Esophagus muscularis mucosa (tissue), 4 donors: ENCODE data around the gene SLC35G1. TPM values are rescaled to one million over a fixed set of nuclear protein-coding genes. Genes with fewer than 3 reads are reported as not detected.

Experiments
- DNase-seq: peaks from one replicate; pipeline ENCODE4 v3.0.0-alpha.2; 2017; ENCODE audit errors: extremely low spot score
- H3K27ac ChIP-seq, 4 donors: fragments of 200-600 bp; sonication (generic); replicated peaks in 1 of 4; 1 replicate in 3 of 4; 2 replicates in 1 of 4; pipeline ENCODE4 v1.5.1; 2016 to 2019; ENCODE audit warnings: mild to moderate bottlenecking in 1 of 4
- H3K27me3 ChIP-seq, 4 donors: fragments of 200-600 bp; sonication (generic); one replicate each; pipeline versions ENCODE4 v1.5.1 to v1.6.0; 2016 to 2019
- H3K36me3 ChIP-seq, 4 donors: fragments of 200-600 bp; sonication (generic); one replicate each; pipeline ENCODE4 v1.5.1; 2016 to 2019
- H3K4me1 ChIP-seq, 4 donors: fragments of 200-600 bp; sonication (generic); one replicate each; pipeline ENCODE4 v1.5.1; 2016 to 2019
- H3K4me3 ChIP-seq, 4 donors: fragments of 200-600 bp; sonication (generic); 1 replicate in 2 of 4; 2 replicates in 2 of 4; pipeline ENCODE4 v1.5.1; 2016 to 2019; ENCODE audit warnings: mild to moderate bottlenecking in 4 of 4, moderate library complexity in 1 of 4
- H3K9me3 ChIP-seq, 4 donors: fragments of 200-600 bp; sonication (generic); 1 replicate in 3 of 4; 2 replicates in 1 of 4; pipeline ENCODE4 v1.5.1; 2016 to 2019
- EP300 ChIP-seq: sonication (generic); formaldehyde crosslinking; IDR thresholded peaks from one replicate; pipeline ENCODE4 v1.6.1; 2017; ENCODE audit warnings: antibody characterized with exemption
- POLR2A ChIP-seq: fragments of 450-650 bp; IDR thresholded peaks from one replicate; pipeline ENCODE4 v1.6.1; 2017; ENCODE audit warnings: antibody characterized with exemption, moderate library complexity, mild to moderate bottlenecking, low read depth
- POLR2AphosphoS5 ChIP-seq, 2 donors: sonication (generic); formaldehyde crosslinking; IDR thresholded peaks; one replicate each; pipeline ENCODE4 v1.6.1; 2017; ENCODE audit warnings: antibody characterized with exemption in 2 of 2
- WGBS: methylation state at CpG from one replicate; pipeline ENCODE4 v1.1.5; 2018; 5-methylcytosine and 5-hydroxymethylcytosine counted together
- intact Hi-C: fragments of 100-400 bp; cut with DNase I; formaldehyde crosslinking; loops from one replicate; pipeline ENCODE4 v1.15.1; 2023
- total RNA-seq, 4 donors: library from RNA; depleted of rRNA; stranded (reverse); fragments of >200 nt; gene quantifications; one replicate each; pipeline versions ENCODE4 v1.1.0 to v1.2.1, GENCODE V29; 2016
- TF ChIP-seq, protein P1 (sequence below), 3 experiments: fragments of 200-600 bp in 2 of 3; fragments of 450-650 bp in 1 of 3; sonication (generic) in 2 of 3; IDR thresholded peaks; one replicate each; pipeline ENCODE4 v1.5.1; 2017 to 2019; ENCODE audit warnings: antibody characterized with exemption in 3 of 3, mild to moderate bottlenecking in 2 of 3, moderate library complexity in 1 of 3

SLC35G1 gene
- total RNA-seq, 4 donors from 2014 or later, result 4.0 to 5.0 (median 4.4) TPM

DNA sequence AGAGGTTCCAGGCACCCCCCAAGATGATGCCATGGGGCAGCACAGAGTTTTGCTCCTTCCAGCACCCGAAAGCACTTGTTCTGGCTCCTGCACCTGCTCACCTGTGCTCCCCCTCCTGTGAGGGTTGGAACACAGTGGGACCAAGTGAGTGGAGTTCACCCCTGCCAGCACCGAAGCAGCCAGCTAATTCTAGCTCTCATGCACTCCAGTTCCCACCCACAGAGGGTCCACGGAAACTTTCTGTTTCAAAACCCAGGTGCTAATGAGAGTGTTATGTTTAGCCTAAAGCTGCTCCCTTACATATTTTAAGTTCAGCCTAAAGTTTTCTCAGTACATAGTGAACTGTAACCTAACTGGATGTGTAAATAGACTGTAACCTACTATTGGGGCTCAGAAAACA is 42.6 kb upstream of the SLC35G1 start:
- DNase-seq, result no peak
- 92% methylated on average over 3 of the region's 3 CpGs for WGBS
- Histone ChIP-seq H3K27me3 (no peaks in the 10 kb centered on the region), H3K4me3 (no peak overlapping the region), H3K4me1 (peaks cover 0 to 11% (median 0%) of the 10 kb centered on the region in 4 donors), H3K9me3 (peaks cover 0 to 5% (median 0%) of the 10 kb centered on the region in 4 donors), H3K27ac (no peak overlapping the region), H3K36me3 (no peaks in the 10 kb centered on the region)
- TF ChIP-seq EP300, result no peak
- no peak for TF ChIP-seq POLR2AphosphoS5 (IDR thresholded peaks at IDR 0.05)
- TF ChIP-seq POLR2A, result no peak
- TF ChIP-seq, protein P1, sequence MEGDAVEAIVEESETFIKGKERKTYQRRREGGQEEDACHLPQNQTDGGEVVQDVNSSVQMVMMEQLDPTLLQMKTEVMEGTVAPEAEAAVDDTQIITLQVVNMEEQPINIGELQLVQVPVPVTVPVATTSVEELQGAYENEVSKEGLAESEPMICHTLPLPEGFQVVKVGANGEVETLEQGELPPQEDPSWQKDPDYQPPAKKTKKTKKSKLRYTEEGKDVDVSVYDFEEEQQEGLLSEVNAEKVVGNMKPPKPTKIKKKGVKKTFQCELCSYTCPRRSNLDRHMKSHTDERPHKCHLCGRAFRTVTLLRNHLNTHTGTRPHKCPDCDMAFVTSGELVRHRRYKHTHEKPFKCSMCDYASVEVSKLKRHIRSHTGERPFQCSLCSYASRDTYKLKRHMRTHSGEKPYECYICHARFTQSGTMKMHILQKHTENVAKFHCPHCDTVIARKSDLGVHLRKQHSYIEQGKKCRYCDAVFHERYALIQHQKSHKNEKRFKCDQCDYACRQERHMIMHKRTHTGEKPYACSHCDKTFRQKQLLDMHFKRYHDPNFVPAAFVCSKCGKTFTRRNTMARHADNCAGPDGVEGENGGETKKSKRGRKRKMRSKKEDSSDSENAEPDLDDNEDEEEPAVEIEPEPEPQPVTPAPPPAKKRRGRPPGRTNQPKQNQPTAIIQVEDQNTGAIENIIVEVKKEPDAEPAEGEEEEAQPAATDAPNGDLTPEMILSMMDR (IDR thresholded peaks at IDR 0.05), result no peak
- intact Hi-C loops, result no loop called here

DNA sequence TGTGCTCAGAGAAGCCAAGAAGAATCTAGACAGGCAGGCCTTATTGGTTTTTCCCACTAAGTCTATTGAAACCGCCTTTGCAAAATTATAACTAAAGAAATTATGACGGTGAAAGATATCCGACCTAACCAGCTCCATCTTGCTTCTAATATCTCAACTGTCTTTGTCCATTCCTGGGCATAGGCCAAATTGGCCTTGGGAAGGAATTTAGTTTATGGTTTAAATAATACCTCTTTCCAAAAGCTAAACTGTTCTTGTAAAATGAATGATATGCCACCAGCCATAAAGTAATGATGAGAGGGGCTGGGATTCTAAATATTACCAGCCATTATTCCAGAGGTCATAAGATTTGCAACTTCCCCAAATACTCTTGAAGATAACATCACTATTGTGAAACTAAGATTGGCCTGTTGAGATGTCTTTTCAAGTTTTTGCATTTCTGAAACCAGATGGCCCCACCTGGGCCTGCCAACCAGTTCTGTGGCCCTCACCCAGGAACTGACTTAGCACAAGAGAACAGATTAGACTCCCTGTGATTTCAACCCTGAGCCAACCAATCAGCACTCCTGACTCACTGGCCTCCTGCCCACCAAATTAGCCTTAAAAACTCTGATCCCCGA is 41.2 kb upstream of the SLC35G1 start:
- DNase-seq, result no peak
- H3K27me3 ChIP-seq, result no peaks in the 10 kb centered on the region
- peaks cover 0 to 5% (median 0%) of the 10 kb centered on the region in 4 donors for H3K9me3 ChIP-seq
- peaks cover 0 to 11% (median 0%) of the 10 kb centered on the region in 4 donors for H3K4me1 ChIP-seq
- TF ChIP-seq EP300 (no peak), POLR2A (no peak), POLR2AphosphoS5 (IDR thresholded peaks at IDR 0.05) (no peak)
- TF ChIP-seq, protein P1 (IDR thresholded peaks at IDR 0.05), result no peak
- intact Hi-C loops, result no loop called here
- H3K27ac ChIP-seq, result no peak overlapping the region
- no peaks in the 10 kb centered on the region for H3K36me3 ChIP-seq
- 70% methylated on average over 4 of the region's 4 CpGs for WGBS
- H3K4me3 ChIP-seq, result no peak overlapping the region

DNA sequence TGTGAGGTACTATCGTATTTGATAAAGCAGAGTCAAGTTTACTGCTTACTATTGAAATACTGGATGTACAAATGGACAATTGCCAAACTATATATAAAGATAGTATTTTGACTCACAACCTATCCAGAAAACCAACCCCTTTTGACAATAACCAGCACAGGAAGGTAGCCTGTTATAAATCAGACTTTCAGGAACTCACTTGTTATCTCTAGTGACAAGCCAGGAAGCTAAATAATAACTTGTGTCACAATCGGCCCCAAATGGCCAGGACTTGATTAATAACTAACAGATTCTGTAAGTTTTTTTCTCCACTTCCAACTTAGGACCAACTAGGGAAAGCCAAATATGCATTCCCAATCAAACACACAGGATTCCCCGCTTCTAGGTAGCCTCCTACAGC is 38.8 kb upstream of the SLC35G1 start:
- Histone ChIP-seq H3K4me3 (no peak overlapping the region), H3K27ac (no peak overlapping the region), H3K9me3 (peaks cover 0 to 5% (median 0%) of the 10 kb centered on the region in 4 donors), H3K4me1 (peaks cover 0 to 8% (median 0%) of the 10 kb centered on the region in 4 donors), H3K36me3 (no peaks in the 10 kb centered on the region), H3K27me3 (no peaks in the 10 kb centered on the region)
- TF ChIP-seq, protein P1 (IDR thresholded peaks at IDR 0.05), result no peak
- no peak for TF ChIP-seq POLR2AphosphoS5 (IDR thresholded peaks at IDR 0.05)
- no peak for TF ChIP-seq POLR2A
- TF ChIP-seq EP300, result no peak
- intact Hi-C loops, result no loop called here
- WGBS, result 59% methylated on average over 3 of the region's 3 CpGs
- no peak for DNase-seq

DNA sequence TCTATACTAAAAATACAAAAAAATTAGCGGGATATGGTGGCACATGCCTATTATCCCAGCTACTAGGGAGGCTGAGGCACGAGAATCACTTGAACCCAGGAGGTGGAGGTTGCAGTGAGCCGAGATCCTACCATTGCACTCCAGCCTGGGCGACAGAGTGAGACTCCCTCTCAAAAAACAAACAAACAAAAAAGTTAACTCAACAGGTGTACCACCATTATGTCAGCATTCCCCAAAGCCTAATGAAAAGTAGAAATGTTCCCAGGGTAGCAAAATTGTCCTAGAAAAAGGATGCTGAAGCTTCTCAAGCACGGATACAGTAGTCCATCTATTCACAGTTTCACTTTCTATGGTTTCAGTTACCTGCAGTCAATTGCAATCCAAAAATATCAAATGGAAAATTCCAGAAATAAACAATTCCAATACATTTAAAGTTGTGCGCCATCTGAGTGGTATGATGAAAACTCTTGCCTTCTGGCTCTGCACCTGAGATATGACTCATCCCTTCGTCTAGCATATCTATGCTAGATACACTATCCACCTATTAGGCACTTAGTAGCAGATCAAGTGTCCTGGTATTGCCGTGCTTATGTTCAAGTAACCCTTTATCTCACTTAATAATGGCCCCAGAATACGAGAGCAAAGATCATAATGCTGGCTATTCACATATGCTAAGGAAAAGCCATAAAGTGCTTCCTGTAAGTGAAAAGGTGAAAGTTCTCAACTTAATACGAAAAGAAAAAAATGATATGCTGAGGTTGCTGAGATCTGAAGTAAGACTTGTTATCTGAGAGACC is 37.2 kb upstream of the SLC35G1 start:
- 93% methylated on average over 10 of the region's 10 CpGs for WGBS

More for the DNA sequence above, 37.2 kb upstream of the SLC35G1 start:
- Histone ChIP-seq H3K27me3 (no peaks in the 10 kb centered on the region), H3K36me3 (no peaks in the 10 kb centered on the region), H3K4me1 (no peaks in the 10 kb centered on the region), H3K27ac (no peak overlapping the region), H3K9me3 (peaks cover 0 to 5% (median 0%) of the 10 kb centered on the region in 4 donors), H3K4me3 (no peak overlapping the region)
- DNase-seq, result no peak
- intact Hi-C loops, result no loop called here
- TF ChIP-seq POLR2AphosphoS5 (IDR thresholded peaks at IDR 0.05) (no peak), EP300 (no peak), POLR2A (no peak)
- TF ChIP-seq, protein P1 (IDR thresholded peaks at IDR 0.05), result no peak
